HL-60 (cell line): Measurements from ENCODE around the gene TTC27.

Experiments
- DNase-seq, 2 experiments: peaks; one replicate each; pipeline ENCODE4 v3.0.0-alpha.2; 2010 to 2020; ENCODE audit warnings: low read depth in 1 of 2, low spot score in 1 of 2
- H3K27ac ChIP-seq: fragments of 250-450 bp; sonication (Bioruptor Pico); replicated peaks from 2 replicates; pipeline ENCODE4 v1.5.1; 2020; ENCODE audit warnings: mild to moderate bottlenecking, moderate library complexity
- H3K27me3 ChIP-seq: fragments of 250-450 bp; sonication (Bioruptor Pico); 2 replicates; pipeline ENCODE4 v1.5.1; 2021; ENCODE audit warnings: mild to moderate bottlenecking, moderate library complexity; ENCODE audit not compliant: insufficient read depth, poor library complexity, severe bottlenecking
- H3K4me3 ChIP-seq: replicated peaks from 2 replicates; pipeline ENCODE4 v1.5.1; 2011; ENCODE audit warnings: mild to moderate bottlenecking, control low read depth, low read length; ENCODE audit not compliant: insufficient read depth
- GABPA ChIP-seq: IDR thresholded peaks from 2 replicates; pipeline ENCODE4 v1.6.1; 2012; ENCODE audit warnings: low read depth
- POLR2AphosphoS5 ChIP-seq: IDR thresholded peaks from 2 replicates; pipeline ENCODE4 v1.6.1; 2012; ENCODE audit warnings: low read depth
- REST ChIP-seq: IDR thresholded peaks from 2 replicates; pipeline ENCODE4 v1.6.1; 2012; ENCODE audit warnings: low read depth; ENCODE audit not compliant: insufficient replicate concordance
- SPI1 ChIP-seq: IDR thresholded peaks from 2 replicates; pipeline ENCODE4 v1.6.1; 2012; ENCODE audit warnings: low read depth, mild to moderate bottlenecking, borderline replicate concordance
- TF ChIP-seq, protein P1 (sequence below): IDR thresholded peaks from one replicate; pipeline ENCODE4 v1.5.1; 2011; ENCODE audit warnings: low read length, control low read depth, inconsistent platforms; ENCODE audit not compliant: insufficient read depth

Gene TTC27

DNA sequence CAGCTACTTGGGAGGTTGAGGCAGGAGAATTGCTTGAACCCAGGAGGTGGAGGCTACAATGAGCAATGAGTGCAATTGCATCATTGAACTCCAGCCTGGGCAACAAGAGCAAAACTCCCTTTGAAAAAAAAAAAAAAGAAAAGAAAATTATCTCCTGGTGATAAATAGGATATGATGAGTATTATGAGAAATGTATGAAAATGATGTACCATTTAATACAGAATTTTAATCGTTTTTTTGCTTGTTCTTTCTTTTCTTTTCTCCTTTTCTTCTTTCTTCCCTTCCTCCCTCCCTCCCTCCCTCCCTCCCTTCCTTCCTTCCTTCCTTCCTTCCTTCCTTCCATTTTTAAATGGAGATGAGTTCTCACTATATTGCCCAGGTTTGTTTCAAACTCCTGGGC, 40.4 kb downstream of the TTC27 start:
- TF ChIP-seq SPI1 (no peak), REST (no peak), POLR2AphosphoS5 (no peak), GABPA (no peak)
- TF ChIP-seq, protein P1, sequence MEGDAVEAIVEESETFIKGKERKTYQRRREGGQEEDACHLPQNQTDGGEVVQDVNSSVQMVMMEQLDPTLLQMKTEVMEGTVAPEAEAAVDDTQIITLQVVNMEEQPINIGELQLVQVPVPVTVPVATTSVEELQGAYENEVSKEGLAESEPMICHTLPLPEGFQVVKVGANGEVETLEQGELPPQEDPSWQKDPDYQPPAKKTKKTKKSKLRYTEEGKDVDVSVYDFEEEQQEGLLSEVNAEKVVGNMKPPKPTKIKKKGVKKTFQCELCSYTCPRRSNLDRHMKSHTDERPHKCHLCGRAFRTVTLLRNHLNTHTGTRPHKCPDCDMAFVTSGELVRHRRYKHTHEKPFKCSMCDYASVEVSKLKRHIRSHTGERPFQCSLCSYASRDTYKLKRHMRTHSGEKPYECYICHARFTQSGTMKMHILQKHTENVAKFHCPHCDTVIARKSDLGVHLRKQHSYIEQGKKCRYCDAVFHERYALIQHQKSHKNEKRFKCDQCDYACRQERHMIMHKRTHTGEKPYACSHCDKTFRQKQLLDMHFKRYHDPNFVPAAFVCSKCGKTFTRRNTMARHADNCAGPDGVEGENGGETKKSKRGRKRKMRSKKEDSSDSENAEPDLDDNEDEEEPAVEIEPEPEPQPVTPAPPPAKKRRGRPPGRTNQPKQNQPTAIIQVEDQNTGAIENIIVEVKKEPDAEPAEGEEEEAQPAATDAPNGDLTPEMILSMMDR = no peak
- DNase-seq = no peak
- H3K4me3 ChIP-seq = no peak overlapping the region
- H3K27ac ChIP-seq = no peak overlapping the region
- H3K27me3 ChIP-seq = no peaks in the 10 kb centered on the region

DNA sequence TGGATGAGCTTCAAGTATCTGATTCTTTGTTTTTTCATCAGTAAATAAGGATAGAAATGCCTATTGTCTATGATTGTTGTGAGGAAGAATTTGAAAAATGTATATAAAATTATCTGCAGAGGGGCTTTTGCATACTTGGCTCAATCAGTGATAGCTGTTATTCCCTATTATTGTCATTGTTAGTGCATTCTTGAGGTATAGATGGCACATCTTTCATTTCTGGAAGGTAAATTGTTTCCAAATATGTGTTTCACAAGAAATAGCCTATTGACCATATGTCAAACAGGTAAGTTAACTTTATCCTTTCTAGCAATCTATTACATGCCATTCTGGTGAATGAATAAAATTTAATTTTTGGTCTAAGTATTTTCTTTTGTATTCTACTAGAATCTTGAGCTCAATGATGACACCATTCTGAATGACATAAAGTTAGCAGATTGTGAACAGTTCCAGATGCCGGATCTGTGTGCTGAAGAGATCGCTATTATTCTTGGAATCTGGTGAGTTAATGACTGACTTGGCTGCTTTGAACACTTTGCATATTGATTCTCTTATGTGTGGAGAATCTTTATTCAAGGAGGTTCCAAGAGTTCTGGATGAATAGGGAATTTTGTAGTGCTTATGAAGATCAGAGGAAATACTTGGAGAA, 44.2 kb downstream of the TTC27 start:
- DNase-seq = no peak
- TF ChIP-seq SPI1 = no peak
- H3K27ac ChIP-seq = no peak overlapping the region
- no peak overlapping the region for H3K4me3 ChIP-seq
- no peaks in the 10 kb centered on the region for H3K27me3 ChIP-seq

DNA sequence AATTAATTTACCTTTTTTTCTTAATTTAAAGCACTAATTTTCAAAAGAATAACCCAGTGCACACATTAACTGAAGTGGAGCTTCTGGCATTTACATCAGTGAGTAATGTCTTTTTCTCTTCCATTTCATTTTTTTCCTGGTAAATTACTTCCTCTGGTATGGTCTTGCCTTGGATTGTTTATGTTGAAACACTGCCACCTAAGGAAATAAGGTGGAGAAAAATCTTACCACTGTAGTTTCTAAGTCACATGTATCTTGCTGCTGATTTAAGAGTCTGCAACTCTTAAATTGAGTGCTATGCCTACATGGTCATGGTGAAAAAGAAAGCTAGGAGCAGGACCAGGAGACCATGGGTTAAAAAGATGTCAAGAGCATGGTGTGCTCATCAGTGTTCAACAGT, 51.0 kb downstream of the TTC27 start:
- TF ChIP-seq GABPA = no peak
- no peak for TF ChIP-seq SPI1
- TF ChIP-seq, protein P1 = no peak
- no peak for TF ChIP-seq REST
- TF ChIP-seq POLR2AphosphoS5 = no peak
- Histone ChIP-seq H3K27ac (no peak overlapping the region), H3K4me3 (no peak overlapping the region), H3K27me3 (no peaks in the 10 kb centered on the region)
- no peak for DNase-seq

DNA sequence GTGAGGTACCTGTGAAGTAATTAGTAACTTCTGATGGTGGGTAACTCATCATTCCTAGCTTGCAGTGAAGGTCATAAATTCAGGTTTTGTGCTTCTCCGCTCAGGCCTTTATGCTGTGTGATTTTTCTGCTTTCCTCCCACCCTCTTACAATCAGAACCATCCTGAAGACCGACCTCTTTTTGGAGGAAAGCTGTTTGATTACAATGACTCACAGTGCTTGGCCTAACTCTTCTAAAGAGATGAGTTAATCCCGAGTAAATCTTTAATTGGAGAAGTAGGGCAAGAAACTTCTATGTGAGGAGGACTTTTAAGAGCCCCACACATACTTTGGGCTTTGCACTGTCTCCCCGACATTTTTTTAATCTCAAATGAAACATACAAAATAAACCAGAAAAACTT, 53.1 kb downstream of the TTC27 start:
- H3K27me3 ChIP-seq = no peaks in the 10 kb centered on the region
- DNase-seq = no peak
- no peak overlapping the region for H3K4me3 ChIP-seq
- no peak overlapping the region for H3K27ac ChIP-seq
- TF ChIP-seq POLR2AphosphoS5 (no peak), GABPA (no peak), SPI1 (no peak), REST (no peak)
- TF ChIP-seq, protein P1 = no peak
